Stimulated activated CD8-positive, alpha-beta memory T cell treated with anti-CD3 and anti-CD28 coated beads, Interleukin-4, amount 100 ng/mL, for 4 hours (primary cell): Measurements from ENCODE around the gene TNFRSF1B.

Source experiments
- DNase-seq, 2 donors: peaks; one replicate each; pipeline ENCODE4 v3.0.0-alpha.2; 2020; ENCODE audit warnings: low read depth in 2 of 2, low spot score in 1 of 2

Gene TNFRSF1B

GRCh38 chr1:12157366-12158231 lies 9.2 kb upstream of the TNFRSF1B start:
- no peak for DNase-seq

GRCh38 chr1:12158357-12159092 lies 8.3 kb upstream of the TNFRSF1B start:
- no peak for DNase-seq

- DNase-seq, result no peak
Measured at GRCh38 chr1:12159816-12160215, 7.0 kb upstream of the TNFRSF1B start.

GRCh38 chr1:12161324-12161661 lies 5.5 kb upstream of the TNFRSF1B start:
- no peak for DNase-seq

- DNase-seq, result peak; percentile 50 to 72
Measured at GRCh38 chr1:12161662-12162458, 4.9 kb upstream of the TNFRSF1B start.

- no peak for DNase-seq
Measured at GRCh38 chr1:12162459-12163137, 4.2 kb upstream of the TNFRSF1B start.

GRCh38 chr1:12163210-12163609 lies 3.6 kb upstream of the TNFRSF1B start:
- DNase-seq, result no peak

- no peak for DNase-seq
Measured at GRCh38 chr1:12164210-12164609, 2.6 kb upstream of the TNFRSF1B start.

GRCh38 chr1:12165342-12165741 lies 1.4 kb upstream of the TNFRSF1B start:
- DNase-seq, result no peak

GRCh38 chr1:12167493-12168429 lies 970 bp downstream of the TNFRSF1B start:
- no peak for DNase-seq

GRCh38 chr1:12168451-12169160 lies 1.8 kb downstream of the TNFRSF1B start:
- no peak for DNase-seq

GRCh38 chr1:12169442-12170135 lies 2.8 kb downstream of the TNFRSF1B start:
- DNase-seq, result no peak

- DNase-seq, result no peak
Measured at GRCh38 chr1:12170263-12170671, 3.5 kb downstream of the TNFRSF1B start.

- DNase-seq, result no peak
Measured at GRCh38 chr1:12171206-12172041, 4.6 kb downstream of the TNFRSF1B start.

GRCh38 chr1:12172042-12172851 lies 5.5 kb downstream of the TNFRSF1B start:
- no peak for DNase-seq

- DNase-seq, result no peak
Measured at GRCh38 chr1:12173041-12173509, 6.3 kb downstream of the TNFRSF1B start.

GRCh38 chr1:12173631-12174121 lies 6.9 kb downstream of the TNFRSF1B start:
- DNase-seq, result peak; percentile 95
